HepG2 (cell line): ENCODE results near the gene CYP2U1. TPM values are rescaled to one million over a fixed set of nuclear protein-coding genes. Genes with fewer than 3 reads are reported as not detected.

ENCODE experiments used
- ELF4 ChIP-seq: sonication (generic); formaldehyde crosslinking; IDR thresholded peaks from 2 replicates; pipeline ENCODE4 v1.5.0; 2020; ENCODE audit warnings: missing genetic modification reagents, mild to moderate bottlenecking, moderate library complexity, borderline replicate concordance
- ETV6 ChIP-seq: sonication (generic); formaldehyde crosslinking; conservative IDR thresholded peaks from 2 replicates; pipeline ENCODE4 v1.4.0; 2020; ENCODE audit warnings: missing genetic modification reagents
- HMGA1 ChIP-seq: sonication (generic); formaldehyde crosslinking; conservative IDR thresholded peaks from 2 replicates; pipeline ENCODE4 v1.4.0; 2020; ENCODE audit warnings: missing genetic modification reagents
- KDM6A ChIP-seq: IDR thresholded peaks from 2 replicates; pipeline ENCODE4 v1.6.1; 2016; ENCODE audit warnings: low read depth
- PAX8 ChIP-seq: sonication (generic); formaldehyde crosslinking; IDR thresholded peaks from 2 replicates; pipeline ENCODE4 v1.8.0; 2022; ENCODE audit warnings: mild to moderate bottlenecking, missing genetic modification reagents, borderline replicate concordance
- PAXIP1 ChIP-seq: sonication (generic); formaldehyde crosslinking; conservative IDR thresholded peaks from 2 replicates; pipeline ENCODE4 v1.4.0; 2020; ENCODE audit warnings: mild to moderate bottlenecking, missing genetic modification reagents, moderate library complexity
- PITX1 ChIP-seq: sonication (generic); formaldehyde crosslinking; IDR thresholded peaks from 2 replicates; pipeline ENCODE4 v1.5.1; 2020; ENCODE audit warnings: mild to moderate bottlenecking, missing genetic modification reagents
- SP5 ChIP-seq: IDR thresholded peaks from 2 replicates; pipeline ENCODE4 v1.6.1; 2016; ENCODE audit warnings: low read depth, borderline replicate concordance
- UBTF ChIP-seq: sonication (generic); formaldehyde crosslinking; IDR thresholded peaks from 2 replicates; pipeline ENCODE4 v1.4.0; 2020; ENCODE audit warnings: mild to moderate bottlenecking, missing genetic modification reagents
- YEATS2 ChIP-seq: sonication (generic); formaldehyde crosslinking; IDR thresholded peaks from 2 replicates; pipeline ENCODE4 v1.4.0; 2020; ENCODE audit warnings: missing genetic modification reagents, borderline replicate concordance
- ZBTB10 ChIP-seq: sonication (generic); formaldehyde crosslinking; IDR thresholded peaks from 2 replicates; pipeline ENCODE4 v1.4.0; 2020; ENCODE audit warnings: missing genetic modification reagents, borderline replicate concordance
- ZBTB46 ChIP-seq: sonication (generic); formaldehyde crosslinking; IDR thresholded peaks from 2 replicates; pipeline ENCODE4 v1.4.0; 2020; ENCODE audit warnings: mild to moderate bottlenecking, missing genetic modification reagents, borderline replicate concordance
- ZNF350 ChIP-seq: sonication (generic); formaldehyde crosslinking; IDR thresholded peaks from 2 replicates; pipeline ENCODE4 v1.4.0; 2020; ENCODE audit warnings: mild to moderate bottlenecking, low read depth, missing genetic modification reagents, borderline replicate concordance
- ZNF362 ChIP-seq: sonication (generic); formaldehyde crosslinking; IDR thresholded peaks from 2 replicates; pipeline ENCODE4 v1.4.0; 2020; ENCODE audit warnings: missing genetic modification reagents, mild to moderate bottlenecking, borderline replicate concordance
- ZNF562 ChIP-seq: sonication (generic); formaldehyde crosslinking; IDR thresholded peaks from 2 replicates; pipeline ENCODE4 v1.8.0; 2022; ENCODE audit warnings: missing genetic modification reagents, borderline replicate concordance
- ZNF652 ChIP-seq: IDR thresholded peaks from 2 replicates; pipeline ENCODE4 v1.6.1; 2016; ENCODE audit warnings: low read depth, borderline replicate concordance
- ZNF709 ChIP-seq: sonication (generic); formaldehyde crosslinking; IDR thresholded peaks from 2 replicates; pipeline ENCODE4 v1.5.0; 2020; ENCODE audit warnings: mild to moderate bottlenecking, missing genetic modification reagents
- polyA plus RNA-seq, 8 experiments: library from polyadenylated mRNA; depleted of rRNA in 3 of 8; stranded (reverse) in 7 of 8; unstranded in 1 of 8; fragments of >200 nt; fragmentation: Illumina TruSeq in 4 of 8; extraction: Trizol in 4 of 8; gene quantifications; 2 replicates each; pipeline versions ENCODE4 v1.2.1 to v1.2.3, GENCODE V29; 2011 to 2016; ENCODE audit warnings: low read depth in 4 of 8, missing spikeins in 1 of 8, mixed read lengths in 1 of 8; ENCODE audit not compliant: insufficient read depth in 1 of 8
- total RNA-seq, 5 experiments: library from RNA; depleted of rRNA; stranded (reverse); fragments of >200 nt; fragmentation: Illumina TruSeq; extraction: Trizol; gene quantifications; 2 replicates each; pipeline ENCODE4 v1.2.3, GENCODE V29; 2016; ENCODE audit warnings: low read depth in 1 of 5

CYP2U1 gene
- total and polyA plus RNA-seq, 2 of the 13 experiments (the other 11 are each of a cell fraction or from before 2014, with no cell fraction given), result 1.4 to 3.4 TPM

- no peak for TF ChIP-seq UBTF (CRISPR knock-in tag)
- TF ChIP-seq YEATS2 (CRISPR knock-in tag), result no peak
- 0 out of 2 replicates have a peak, but pooled peaks have one; percentile 46 for TF ChIP-seq PITX1 (CRISPR knock-in tag)
- peak; percentile 58 for TF ChIP-seq PAXIP1 (CRISPR knock-in tag)
- TF ChIP-seq SP5 (CRISPR knock-in tag), result peak; percentile 80
- TF ChIP-seq ZBTB10 (CRISPR knock-in tag), result no peak
- TF ChIP-seq KDM6A (CRISPR knock-in tag), result no peak
- no peak for TF ChIP-seq ETV6 (CRISPR knock-in tag)
- TF ChIP-seq ZNF362, result peak; percentile 49; the same call in 1 of the 2 replicates
- no peak for TF ChIP-seq ZNF709 (CRISPR knock-in tag)
- no peak for TF ChIP-seq ZNF562 (CRISPR knock-in tag)
- TF ChIP-seq HMGA1 (CRISPR knock-in tag), result no peak
- no peak for TF ChIP-seq PAX8 (CRISPR knock-in tag)
- TF ChIP-seq ZNF350 (CRISPR knock-in tag), result peak; percentile 22; the same call in 1 of the 2 replicates
- TF ChIP-seq ELF4, result no peak
- no peak for TF ChIP-seq ZBTB46 (CRISPR knock-in tag)
- no peak for TF ChIP-seq ZNF652 (CRISPR knock-in tag)
Measured at GRCh38 chr4:107978716-107979451, 47.5 kb downstream of the CYP2U1 start (continued).
